ELF-1 (cell line): ENCODE data around the gene GIMAP1.

ENCODE experiments used
- DNase-seq: peaks from one replicate; pipeline ENCODE4 v3.0.0-alpha.2; 2016; ENCODE audit warnings: low read depth, low spot score

GIMAP1 gene

GRCh38 chr7:150722431-150722931, 6.1 kb downstream of the GIMAP1 start:
- no peak for DNase-seq

DNA sequence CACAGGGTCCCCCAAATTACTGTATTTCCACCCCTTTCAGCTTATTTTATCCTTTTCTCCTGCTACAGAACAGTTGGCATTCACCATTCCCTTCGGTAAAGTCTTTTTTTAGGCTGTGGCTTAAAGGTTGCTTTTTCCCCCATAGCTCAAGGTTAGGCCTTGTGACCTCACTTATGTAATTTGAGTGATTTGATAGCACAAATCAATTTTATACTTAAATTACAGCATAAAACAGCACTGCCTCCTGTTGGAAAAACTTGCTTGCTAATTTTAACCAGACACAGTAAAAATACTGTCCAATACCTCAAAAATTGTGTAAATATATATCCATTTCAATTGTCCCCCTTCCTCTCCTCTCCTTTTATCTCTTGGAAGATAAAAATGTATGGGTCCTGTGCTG, 7.1 kb downstream of the GIMAP1 start:
- DNase-seq = no peak

DNA sequence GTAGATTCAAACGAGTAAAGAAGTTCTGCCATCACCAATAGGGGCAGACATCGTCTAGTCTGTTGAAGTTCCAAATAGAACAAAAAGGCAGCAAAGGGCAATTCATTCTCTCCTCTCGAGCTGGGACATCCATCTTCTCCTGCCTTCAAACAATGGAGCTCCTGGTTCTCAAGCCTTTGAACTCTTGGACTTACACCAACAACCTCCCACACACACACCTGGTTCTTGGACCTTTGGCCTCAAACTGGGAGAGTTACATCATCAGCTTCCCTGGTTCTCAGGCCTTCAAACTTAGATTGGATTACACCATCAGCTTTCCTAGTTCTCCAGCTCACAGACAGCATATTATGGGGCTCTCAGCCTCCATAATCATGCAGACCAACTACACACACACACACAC, 11.0 kb downstream of the GIMAP1 start:
- no peak for DNase-seq

GRCh38 chr7:150728011-150728410, 11.6 kb downstream of the GIMAP1 start:
- DNase-seq = no peak

GRCh38 chr7:150728609-150729008, 12.2 kb downstream of the GIMAP1 start:
- no peak for DNase-seq

- no peak for DNase-seq
Observed at GRCh38 chr7:150731916-150732315, 15.5 kb downstream of the GIMAP1 start.

- DNase-seq = no peak
Observed at GRCh38 chr7:150732786-150733481, 16.5 kb downstream of the GIMAP1 start.

DNA sequence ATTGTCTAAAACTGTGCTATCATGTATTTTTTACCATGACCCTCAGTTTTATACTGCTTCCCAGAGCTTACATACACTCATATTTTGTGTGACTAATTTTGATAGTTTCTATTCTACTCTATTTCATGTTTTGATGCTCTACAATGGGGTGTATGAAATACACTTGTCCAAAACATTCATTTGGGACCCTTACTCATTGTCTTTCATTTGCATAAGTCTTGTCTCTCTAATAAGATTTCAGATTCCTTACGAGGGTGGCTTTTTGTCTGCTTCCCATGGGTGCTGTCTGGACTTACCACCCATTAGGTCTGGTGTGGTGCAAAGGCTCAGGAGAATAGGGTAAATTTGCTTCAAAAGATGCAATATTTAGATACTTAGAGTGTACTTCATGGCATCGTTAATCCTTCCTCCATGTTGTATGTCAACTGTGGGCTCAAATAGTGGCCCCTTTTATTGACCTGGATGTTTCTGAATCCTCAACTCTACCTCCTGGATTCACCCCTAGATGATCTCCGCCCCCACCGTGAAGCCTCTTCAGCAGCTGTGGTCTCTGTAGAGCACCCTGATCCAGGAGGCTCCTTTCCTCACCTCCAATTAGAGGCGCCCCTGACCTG, 17.2 kb downstream of the GIMAP1 start:
- no peak for DNase-seq

DNA sequence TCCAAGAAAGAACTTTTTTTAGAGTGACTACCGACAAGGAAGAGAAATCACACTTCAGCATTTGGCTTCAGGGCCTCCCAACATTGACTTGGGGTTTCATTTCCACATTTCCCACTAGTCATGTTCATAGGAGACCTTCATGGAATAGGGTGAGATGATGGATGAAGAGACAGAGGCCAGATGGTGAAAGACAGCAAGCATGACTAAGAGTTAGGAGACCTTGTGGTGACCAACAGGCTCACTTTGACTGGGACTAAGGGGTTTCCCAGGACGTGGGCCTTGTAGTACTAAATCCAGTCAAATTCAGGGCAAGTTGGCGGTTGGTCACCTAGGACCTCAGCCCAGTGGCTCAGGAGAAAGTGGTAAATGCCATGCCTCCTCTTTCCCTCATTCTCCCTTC, 17.8 kb downstream of the GIMAP1 start:
- no peak for DNase-seq

DNA sequence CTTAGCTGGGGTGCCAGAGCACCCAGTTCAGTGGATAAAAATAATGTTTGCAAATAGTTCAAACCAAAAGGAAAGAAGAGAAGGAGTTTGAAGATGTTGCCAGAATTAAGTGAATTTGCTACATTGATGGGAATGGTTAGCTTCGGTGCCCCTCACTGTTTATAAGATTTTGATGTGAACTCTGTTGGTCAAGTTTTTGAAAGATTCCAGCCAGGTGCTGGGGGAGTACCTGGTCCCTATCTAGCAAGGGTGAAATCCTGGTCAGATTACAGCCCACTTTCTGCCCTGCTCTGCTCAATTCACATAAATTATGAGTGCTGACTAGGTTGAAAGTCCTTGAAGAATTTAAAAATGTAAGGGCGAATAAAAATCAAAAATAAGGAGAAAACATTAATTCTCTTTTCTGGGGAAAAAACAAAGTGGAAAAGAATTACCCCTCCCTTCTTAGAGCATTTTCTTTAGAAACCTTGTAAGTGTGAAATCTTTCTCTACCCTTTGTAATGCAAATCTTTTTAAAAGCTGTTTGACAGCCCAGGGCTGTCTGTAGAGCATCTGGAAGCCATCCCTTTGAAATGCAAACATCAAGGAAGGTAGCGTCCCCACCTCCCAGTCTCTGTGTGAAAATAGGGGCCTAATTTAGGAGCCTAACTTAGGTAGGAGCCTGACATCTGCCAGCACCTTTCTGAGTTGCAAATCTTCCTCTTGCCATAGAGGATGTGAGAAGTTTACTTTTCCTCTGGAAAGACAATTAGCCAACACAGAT, 19.4 kb downstream of the GIMAP1 start:
- peak; percentile 85 for DNase-seq

GRCh38 chr7:150736864-150737263, 20.5 kb downstream of the GIMAP1 start:
- no peak for DNase-seq

GRCh38 chr7:150737265-150738055, 21.0 kb downstream of the GIMAP1 start, which contains the start of gene GIMAP5:
Gene GIMAP5, plus strand, starts transcription at chr7:150737418. Its CDS starts 3,467 bp downstream, at chr7:150740885.
- no peak for DNase-seq

DNA sequence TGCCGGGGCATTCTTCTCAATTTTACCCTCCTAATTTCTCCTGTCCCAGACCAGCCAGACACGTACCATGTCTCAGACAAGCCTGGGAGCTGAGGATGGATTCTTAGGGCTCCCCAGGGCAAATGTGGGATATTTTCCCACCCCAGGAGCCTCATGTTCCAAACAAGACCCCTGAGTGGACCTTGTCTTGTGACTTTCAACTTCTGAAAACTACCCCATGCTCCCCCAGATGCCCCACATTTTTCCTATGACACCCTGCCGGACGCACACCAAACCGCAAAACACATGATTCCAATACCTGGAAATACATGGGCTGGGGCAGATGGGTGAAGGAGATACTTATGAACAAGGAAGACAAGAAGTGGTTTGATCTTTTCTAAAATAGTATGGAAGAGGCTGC, 21.7 kb downstream of the GIMAP1 start:
- DNase-seq = no peak

DNA sequence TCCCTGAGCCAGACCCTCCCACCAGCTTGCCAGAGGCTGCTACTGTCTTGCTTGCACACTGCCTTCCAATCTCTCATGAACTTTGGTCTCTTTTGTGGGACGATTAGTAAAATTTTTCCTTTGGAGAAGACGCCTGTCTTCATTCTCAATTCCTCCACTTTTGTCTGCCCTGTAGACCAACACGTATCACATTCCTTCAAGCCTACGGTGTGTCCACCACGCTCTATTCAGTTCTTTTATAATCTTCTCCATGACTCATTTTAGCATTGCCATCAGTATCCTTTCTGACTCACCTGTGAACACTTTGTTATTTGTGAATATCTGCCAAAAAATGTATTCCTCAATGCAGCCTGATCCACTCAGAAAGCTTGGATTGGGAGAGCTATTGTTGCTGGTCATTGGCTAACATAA, 22.2 kb downstream of the GIMAP1 start:
- DNase-seq = no peak

GRCh38 chr7:150739033-150739432, 22.6 kb downstream of the GIMAP1 start:
- no peak for DNase-seq

GRCh38 chr7:150740053-150740452, 23.6 kb downstream of the GIMAP1 start:
- no peak for DNase-seq

GRCh38 chr7:150742286-150742968, 26.0 kb downstream of the GIMAP1 start:
- DNase-seq = no peak

DNA sequence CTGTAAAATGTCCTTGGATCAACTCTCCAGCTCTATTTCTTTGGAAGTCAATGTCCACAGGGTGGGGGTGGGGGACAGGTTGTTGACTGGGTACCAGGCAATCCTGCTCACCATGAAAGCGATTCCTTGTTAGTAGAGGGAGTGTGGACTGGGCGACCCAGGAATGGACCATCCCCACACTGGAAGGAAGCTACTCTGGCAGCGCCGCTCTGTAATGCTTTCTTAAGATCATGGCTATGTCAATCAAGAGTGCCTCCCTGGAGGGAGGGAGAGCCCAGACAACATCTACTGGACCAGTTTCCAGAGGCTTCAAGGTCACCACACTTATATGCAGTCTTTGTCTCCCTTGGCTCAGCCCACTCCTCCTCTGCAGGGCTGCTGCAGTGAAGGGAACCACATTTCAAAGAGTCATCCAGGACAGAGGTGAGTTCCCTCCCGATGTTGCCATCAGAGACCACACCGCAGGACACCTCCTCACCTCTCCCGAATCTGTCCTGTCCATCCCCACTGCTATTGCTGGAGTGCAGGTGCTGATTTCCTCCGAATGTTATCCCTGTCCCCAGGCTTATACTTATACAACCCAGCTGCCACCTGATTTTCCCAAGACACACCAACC, 27.7 kb downstream of the GIMAP1 start:
- no peak for DNase-seq

DNA sequence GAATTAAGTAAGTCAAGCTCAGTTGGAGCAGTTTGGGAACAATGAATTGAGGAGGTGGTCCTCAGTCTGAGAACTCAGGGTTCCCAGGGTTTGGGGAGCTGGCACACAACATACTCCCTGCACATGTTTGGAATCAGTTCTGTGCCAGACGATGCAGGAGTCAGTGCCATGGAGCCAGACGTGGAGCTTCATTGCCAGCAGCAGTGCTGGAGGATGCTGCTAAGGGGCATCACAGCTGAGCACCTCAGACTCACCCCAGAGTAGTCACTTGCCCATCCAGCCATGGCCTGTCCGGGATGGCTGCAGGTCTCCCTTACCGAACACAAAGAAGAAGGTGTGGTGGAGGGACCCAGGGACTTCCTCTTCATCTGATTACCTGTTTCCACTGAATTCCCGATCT, 28.7 kb downstream of the GIMAP1 start:
- no peak for DNase-seq

- no peak for DNase-seq
Observed at GRCh38 chr7:150745876-150746275, 29.5 kb downstream of the GIMAP1 start.

- no peak for DNase-seq
Observed at GRCh38 chr7:150746921-150747320, 30.5 kb downstream of the GIMAP1 start.
